B cell (primary cell): ENCODE measurements around the gene TRAF3.

Experiments used
- EZH2 ChIP-seq: IDR thresholded peaks from 2 replicates; pipeline ENCODE4 v1.6.1; 2012; ENCODE audit warnings: borderline replicate concordance, low read depth, mild to moderate bottlenecking, moderate library complexity, low read length; ENCODE audit not compliant: insufficient read depth, poor library complexity, severe bottlenecking
- TF ChIP-seq, protein P1 (sequence below): fragments of 200-600 bp; IDR thresholded peaks from one replicate; pipeline ENCODE4 v1.8.0; 2022; ENCODE audit warnings: antibody characterized with exemption, mild to moderate bottlenecking

DNA sequence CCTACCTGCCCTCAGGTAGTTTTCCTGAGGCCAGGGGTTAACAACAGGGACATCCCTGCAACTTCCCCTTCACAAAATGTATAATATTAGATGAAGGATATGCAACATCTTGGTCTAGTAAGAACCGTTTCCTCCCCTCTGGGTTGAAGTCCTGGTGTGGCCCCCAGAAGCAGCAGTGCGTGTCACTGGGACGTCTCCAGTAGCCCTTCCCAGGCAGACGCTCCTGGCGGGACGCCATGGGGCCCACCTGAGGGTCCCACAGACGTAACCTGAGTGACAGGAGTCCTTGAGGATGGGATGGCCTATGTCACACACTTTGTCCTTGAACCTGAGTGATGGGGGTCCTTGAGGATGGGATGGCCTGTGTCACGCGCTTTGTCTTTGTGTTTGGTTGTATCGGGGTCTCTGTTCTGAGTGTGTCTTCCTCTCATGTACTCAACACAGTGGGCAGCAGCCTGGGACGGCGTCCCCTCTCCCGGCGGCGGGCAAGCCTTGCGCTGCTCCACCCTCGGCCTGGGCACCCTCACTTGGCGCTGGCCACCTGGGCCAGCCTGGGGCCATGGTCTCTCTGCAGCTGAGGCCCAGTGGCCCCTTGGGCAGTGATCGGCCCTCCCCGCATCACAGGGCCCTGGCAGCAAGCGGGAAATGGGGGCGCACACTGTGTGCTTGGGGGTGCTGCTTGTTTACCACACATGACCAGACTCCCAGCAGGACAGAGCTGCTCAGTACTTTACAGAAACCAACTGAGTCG is 130.9 kb downstream of the TRAF3 start:
- TF ChIP-seq, protein P1, sequence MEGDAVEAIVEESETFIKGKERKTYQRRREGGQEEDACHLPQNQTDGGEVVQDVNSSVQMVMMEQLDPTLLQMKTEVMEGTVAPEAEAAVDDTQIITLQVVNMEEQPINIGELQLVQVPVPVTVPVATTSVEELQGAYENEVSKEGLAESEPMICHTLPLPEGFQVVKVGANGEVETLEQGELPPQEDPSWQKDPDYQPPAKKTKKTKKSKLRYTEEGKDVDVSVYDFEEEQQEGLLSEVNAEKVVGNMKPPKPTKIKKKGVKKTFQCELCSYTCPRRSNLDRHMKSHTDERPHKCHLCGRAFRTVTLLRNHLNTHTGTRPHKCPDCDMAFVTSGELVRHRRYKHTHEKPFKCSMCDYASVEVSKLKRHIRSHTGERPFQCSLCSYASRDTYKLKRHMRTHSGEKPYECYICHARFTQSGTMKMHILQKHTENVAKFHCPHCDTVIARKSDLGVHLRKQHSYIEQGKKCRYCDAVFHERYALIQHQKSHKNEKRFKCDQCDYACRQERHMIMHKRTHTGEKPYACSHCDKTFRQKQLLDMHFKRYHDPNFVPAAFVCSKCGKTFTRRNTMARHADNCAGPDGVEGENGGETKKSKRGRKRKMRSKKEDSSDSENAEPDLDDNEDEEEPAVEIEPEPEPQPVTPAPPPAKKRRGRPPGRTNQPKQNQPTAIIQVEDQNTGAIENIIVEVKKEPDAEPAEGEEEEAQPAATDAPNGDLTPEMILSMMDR = no peak
- no peak for TF ChIP-seq EZH2
